ENCODE data around the gene PRR7. TPM values are rescaled to one million over a fixed set of nuclear protein-coding genes. Genes with fewer than 3 reads are reported as not detected.
"Not testable (repeated sequence)": the region's sequence is repeated elsewhere in the genome, so short reads cannot be mapped to it uniquely, and the experiment has no call there.

PRR7 gene
- total RNA-seq, 2 donors from 2014 or later, result 3.9 to 5.0 TPM

DNA sequence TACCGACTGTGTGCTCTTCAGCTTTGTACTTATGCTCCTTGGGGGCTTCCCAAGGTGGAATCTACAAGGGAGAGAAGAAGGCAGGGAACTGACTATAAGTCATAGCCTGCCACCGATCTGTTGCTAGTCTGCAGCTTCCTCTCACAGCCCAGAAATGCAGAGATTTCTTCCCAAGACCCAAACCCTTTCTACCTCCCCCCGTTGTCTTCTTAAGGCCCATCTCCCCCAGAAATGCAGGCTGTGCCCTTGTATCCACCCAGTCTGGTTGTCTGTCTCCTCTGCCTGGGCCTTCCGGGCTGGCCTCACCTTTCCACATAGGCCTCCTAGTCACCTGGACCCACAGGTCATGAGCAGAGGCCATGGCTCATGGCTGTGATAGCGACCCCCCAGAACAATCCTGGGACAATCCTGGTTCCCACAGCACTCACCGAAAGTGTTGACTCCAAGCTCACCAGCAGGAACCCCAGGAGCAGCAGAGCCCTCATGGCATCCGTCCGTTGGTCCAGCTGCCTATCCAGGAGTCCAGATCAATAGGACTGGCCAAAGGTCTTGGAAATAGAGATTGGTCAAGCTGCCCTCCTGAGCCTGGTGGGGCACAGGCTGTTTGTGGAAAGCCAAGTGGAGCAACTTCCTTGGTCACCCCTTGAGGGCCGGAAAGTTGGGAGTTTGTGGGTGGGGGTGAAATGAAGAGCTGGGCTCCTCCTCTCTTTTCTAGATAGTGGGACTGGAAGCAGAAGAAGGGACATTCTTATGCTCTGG lies 37.4 kb upstream of the PRR7 start, which contains the start of gene F12:
F12 (minus strand) TSS at position 522 of the 759 bp plus-strand sequence; CDS start at position 485, 37 bp downstream.
- no peak within 1 kb of the TSS for H3K4me3 ChIP-seq

DNA sequence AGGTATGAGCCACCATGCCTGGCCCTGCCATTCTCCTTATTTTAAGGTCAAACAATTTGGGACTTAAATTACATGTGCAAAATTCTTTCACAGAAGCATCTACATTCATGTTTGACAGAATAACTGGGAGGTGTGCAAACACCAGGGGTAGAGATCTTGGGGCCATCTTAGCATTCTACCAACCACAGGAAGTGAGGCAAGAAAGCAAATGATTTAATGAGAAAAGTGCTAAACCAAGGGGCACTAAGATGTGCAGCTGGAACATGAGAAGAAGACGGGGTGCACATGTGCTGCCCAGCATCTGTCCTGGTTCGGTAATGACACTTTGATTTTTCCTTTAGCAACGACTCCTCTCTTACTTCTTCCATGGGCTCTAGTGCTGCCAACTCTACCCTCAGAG lies 36.0 kb upstream of the PRR7 start:
- H3K36me3 ChIP-seq, result no peaks in the 10 kb centered on the region
- intact Hi-C loops (cut with DNase I), result no loop called here
- DNase-seq, result no peak
- H3K4me1 ChIP-seq, result no peaks in the 10 kb centered on the region
- H3K4me3 ChIP-seq, result no peak overlapping the region
- H3K9me3 ChIP-seq, result no peaks in the 10 kb centered on the region
- H3K27ac ChIP-seq, result no peak overlapping the region
- H3K27me3 ChIP-seq, result no peaks in the 10 kb centered on the region
- no peak overlapping the region for H3K9ac ChIP-seq (ENCODE audit: low read depth in 2 of 2, low read length in 2 of 2)
- TF ChIP-seq CTCF (IDR thresholded peaks at IDR 0.05), result no peak

More for the DNA sequence above, 37.4 kb upstream of the PRR7 start, which contains the start of gene F12:
- Histone ChIP-seq H3K36me3 (no peaks in the 10 kb centered on the region), H3K4me1 (peaks cover 8% of the 10 kb centered on the region), H3K9ac (ENCODE audit: low read depth in 2 of 2, low read length in 2 of 2) (no peak within 1 kb of the TSS), H3K27ac (no peak within 1 kb of the TSS), H3K27me3 (no peaks in the 10 kb centered on the region), H3K9me3 (no peaks in the 10 kb centered on the region)
- no peak for TF ChIP-seq CTCF (IDR thresholded peaks at IDR 0.05)
- intact Hi-C loops (cut with DNase I), result loop anchor here (5.0 kb wide), 1 partner anchor 88 kb away; the partner anchor contains the start of gene PDLIM7
- no peak for DNase-seq

DNA sequence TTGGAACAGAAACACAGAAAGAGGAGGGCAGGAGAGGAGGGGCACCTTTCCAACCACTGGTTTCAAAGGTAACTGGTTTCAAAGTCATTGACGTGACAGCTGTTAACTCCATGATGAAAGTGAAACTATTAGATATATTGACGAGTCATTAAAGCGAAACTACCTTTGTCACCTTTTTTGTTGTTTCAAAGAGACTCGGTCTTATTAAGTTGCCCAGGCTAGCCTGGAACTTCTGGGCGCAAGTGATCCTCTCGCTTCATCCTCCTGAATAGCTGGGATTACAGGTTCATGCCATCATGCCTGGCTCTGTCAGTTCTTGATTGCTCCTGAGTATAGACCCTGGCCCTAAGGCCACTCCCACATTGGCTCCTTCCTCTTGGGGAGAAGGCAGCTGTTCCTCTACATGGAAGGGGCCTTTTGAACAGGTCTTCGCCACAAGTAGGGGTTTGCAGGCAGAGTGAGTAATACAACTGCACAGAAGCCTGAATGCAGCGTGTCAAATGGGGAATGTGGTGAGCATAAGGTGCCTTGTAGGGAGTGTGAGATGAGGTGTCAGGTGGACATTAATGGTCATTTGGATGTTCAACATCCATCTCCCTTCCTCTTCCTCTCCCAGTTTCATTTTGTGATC lies 33.9 kb upstream of the PRR7 start:
- DNase-seq, result no peak

DNA sequence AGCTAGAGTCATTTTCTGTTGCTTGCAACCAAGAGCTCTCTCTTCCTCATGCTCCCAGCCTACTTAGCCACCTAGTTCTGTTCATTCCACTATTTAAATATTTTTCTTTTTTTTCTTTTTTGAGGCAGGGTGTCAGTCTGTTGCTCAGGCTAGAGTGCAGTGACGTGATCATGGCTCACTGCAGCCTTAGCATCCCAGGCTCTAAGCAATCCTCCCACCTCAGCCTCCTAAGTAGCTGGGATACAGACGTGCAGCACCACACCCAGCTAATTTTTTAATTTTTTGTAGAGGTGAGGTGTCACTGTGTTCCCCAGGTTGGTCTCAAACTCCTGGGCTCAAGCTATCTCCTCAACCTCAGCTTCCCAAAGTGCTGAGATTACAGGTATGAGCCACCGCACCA lies 32.1 kb upstream of the PRR7 start:
- H3K27me3 ChIP-seq, result no peaks in the 10 kb centered on the region
- no peaks in the 10 kb centered on the region for H3K36me3 ChIP-seq
- no peak for TF ChIP-seq CTCF (IDR thresholded peaks at IDR 0.05)
- DNase-seq, result no peak
- no peaks in the 10 kb centered on the region for H3K9me3 ChIP-seq
- H3K9ac ChIP-seq (ENCODE audit: low read depth in 2 of 2, low read length in 2 of 2), result no peak overlapping the region
- H3K4me3 ChIP-seq, result no peak overlapping the region
- H3K4me1 ChIP-seq, result no peaks in the 10 kb centered on the region
- no peak overlapping the region for H3K27ac ChIP-seq
- intact Hi-C loops (cut with DNase I), result no loop called here

More for the DNA sequence above, 33.9 kb upstream of the PRR7 start:
- Histone ChIP-seq H3K9ac (ENCODE audit: low read depth in 2 of 2, low read length in 2 of 2) (no peak overlapping the region), H3K27ac (no peak overlapping the region), H3K36me3 (no peaks in the 10 kb centered on the region), H3K4me1 (no peaks in the 10 kb centered on the region), H3K4me3 (no peak overlapping the region), H3K9me3 (no peaks in the 10 kb centered on the region), H3K27me3 (no peaks in the 10 kb centered on the region)
- no peak for TF ChIP-seq CTCF (IDR thresholded peaks at IDR 0.05)
- intact Hi-C loops (cut with DNase I), result no loop called here

DNA sequence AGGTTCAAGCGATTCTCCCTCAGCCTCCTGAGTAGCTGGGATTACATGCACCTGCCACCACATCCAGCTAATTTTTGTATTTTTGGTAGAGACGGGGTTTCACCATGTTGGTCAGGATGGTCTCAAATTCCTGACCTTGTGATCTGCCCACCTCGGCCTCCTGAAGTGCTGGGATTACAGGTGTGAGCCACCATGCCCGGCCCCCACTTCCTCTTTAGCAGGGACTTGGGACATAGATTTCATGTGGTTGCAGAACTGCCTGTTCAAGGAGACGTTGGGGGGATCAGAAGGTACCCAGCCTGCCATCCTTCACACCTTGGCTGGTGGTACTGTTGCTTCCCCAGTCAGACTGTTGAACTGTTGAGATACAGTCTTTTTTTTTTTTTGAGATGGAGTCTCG lies 29.5 kb upstream of the PRR7 start:
- H3K9me3 ChIP-seq; DNase-seq; H3K9ac ChIP-seq (ENCODE audit: low read depth in 2 of 2, low read length in 2 of 2); H3K4me1 ChIP-seq; H3K36me3 ChIP-seq; H3K27me3 ChIP-seq; H3K4me3 ChIP-seq; H3K27ac ChIP-seq; intact Hi-C loops (cut with DNase I): not testable (repeated sequence)

GRCh38 chr5:177419046-177419445 lies 27.6 kb upstream of the PRR7 start:
- Histone ChIP-seq H3K27ac (no peak overlapping the region), H3K4me3 (no peak overlapping the region), H3K36me3 (no peaks in the 10 kb centered on the region), H3K4me1 (no peaks in the 10 kb centered on the region), H3K27me3 (no peaks in the 10 kb centered on the region), H3K9ac (ENCODE audit: low read depth in 2 of 2, low read length in 2 of 2) (no peak overlapping the region), H3K9me3 (no peaks in the 10 kb centered on the region)
- intact Hi-C loops (cut with DNase I), result no loop called here
- no peak for TF ChIP-seq CTCF (IDR thresholded peaks at IDR 0.05)
- DNase-seq, result no peak

DNA sequence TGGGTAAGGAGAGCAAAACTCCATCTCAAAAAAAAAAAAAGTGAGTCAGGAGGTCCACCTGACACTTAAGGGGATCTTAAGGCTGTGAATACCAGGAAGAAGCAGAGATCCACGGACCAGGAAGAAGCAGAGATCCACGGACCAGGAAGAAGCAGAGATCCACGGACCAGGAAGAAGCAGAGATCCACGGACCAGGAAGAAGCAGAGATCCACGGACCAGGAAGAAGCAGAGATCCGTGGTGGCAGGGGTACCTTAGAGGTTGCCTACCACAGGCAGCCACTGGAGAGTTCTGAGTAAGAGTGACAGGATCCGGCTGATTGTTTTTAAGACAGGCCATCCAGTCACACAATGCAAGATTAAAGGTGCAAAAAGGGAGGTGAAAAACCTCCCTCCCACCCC lies 26.1 kb upstream of the PRR7 start:
- DNase-seq; intact Hi-C loops (cut with DNase I); H3K27ac ChIP-seq; H3K27me3 ChIP-seq; H3K4me1 ChIP-seq; H3K9me3 ChIP-seq; H3K36me3 ChIP-seq; H3K9ac ChIP-seq (ENCODE audit: low read depth in 2 of 2, low read length in 2 of 2); H3K4me3 ChIP-seq: not testable (repeated sequence)

All from colonic mucosa (tissue), 4 donors.